Keratinocyte (primary cell): ENCODE measurements around the gene MLLT1.

Source experiments
- CTCF ChIP-seq, 3 experiments: IDR thresholded peaks in 1 of 3; conservative IDR thresholded peaks in 1 of 3; optimal IDR thresholded peaks in 1 of 3; 2 replicates in 2 of 3; 3 replicates in 1 of 3; pipeline versions ENCODE3 to v1.5.1; 2011; ENCODE audit warnings: low read length in 3 of 3, mild to moderate bottlenecking in 3 of 3, moderate library complexity in 2 of 3, control low read depth in 1 of 3, inconsistent platforms in 1 of 3; ENCODE audit not compliant: insufficient read depth in 2 of 3; ENCODE audit errors: extremely low read depth in 1 of 3
- EZH2 ChIP-seq: IDR thresholded peaks from one replicate; pipeline ENCODE4 v1.6.1; 2012; ENCODE audit warnings: inconsistent platforms, mild to moderate bottlenecking, low read length, moderate library complexity

GRCh38 chr19:6279620-6279930 lies 200 bp downstream of the MLLT1 start:
- TF ChIP-seq CTCF (optimal IDR thresholded peaks at IDR 0.05 in 1 of 3, IDR thresholded peaks at IDR 0.05 in 1 of 3, conservative IDR thresholded peaks at IDR 0.05 in 1 of 3; ENCODE audit: extremely low read depth in 1 of 3, insufficient read depth in 2 of 3, low read length in 3 of 3) (no peak), EZH2 (no peak)
